Measurements from ENCODE around the gene CD22. TPM values are rescaled to one million over a fixed set of nuclear protein-coding genes. Genes with fewer than 3 reads are reported as not detected.

The CD22 gene
- total and polyA plus RNA-seq, 2 donors (not counting 3 experiments of a cell fraction or from before 2014, with no cell fraction given) = not detected

- no TSS peak for BruUV-seq (replicated peaks)
- H3K4me3 ChIP-seq (replicated peaks in 1 of 3; ENCODE audit: insufficient read depth in 1 of 3, low read depth in 1 of 3, low read length in 3 of 3) = no peak overlapping the region
- POLR2A ChIA-PET = no interaction called here
- H3K27ac ChIP-seq (ENCODE audit: insufficient read depth, low read depth, low read length) = no peak overlapping the region
- dilution Hi-C loops (cut with MboI; ENCODE audit: extremely low pct_ligation_motif_present, low sequenced_read_pairs) = no loop called here
- FAIRE-seq (no peak), DNase-seq (ENCODE audit: low read depth, low spot score) (no peak)
- H3K36me3 ChIP-seq (ENCODE audit: control insufficient read depth in 2 of 2, extremely low read depth in 1 of 2, insufficient read depth in 2 of 2, low read length in 2 of 2) = no peaks in the 10 kb centered on the region
- H3K79me2 ChIP-seq (ENCODE audit: control insufficient read depth, insufficient read depth, low read length) = no peaks in the 10 kb centered on the region
- no peak overlapping the region for H3K9ac ChIP-seq (replicated peaks; ENCODE audit: extremely low read depth, insufficient read depth, low read length)
- no peaks in the 10 kb centered on the region for H3K9me1 ChIP-seq (replicated peaks; ENCODE audit: control insufficient read depth, extremely low read depth, insufficient read depth, low read length)
- H3K9me3 ChIP-seq (replicated peaks; ENCODE audit: control insufficient read depth, insufficient read depth, low read length) = no peaks in the 10 kb centered on the region
- no peak overlapping the region for H3K4me2 ChIP-seq (ENCODE audit: insufficient read depth, low read length)
- CTCF ChIA-PET = no interaction called here
- TF ChIP-seq CTCF (IDR thresholded peaks at IDR 0.05; ENCODE audit: extremely low read depth in 1 of 2, insufficient read depth in 1 of 2, low read depth in 1 of 2, low read length in 2 of 2) (no peak), MYC (IDR thresholded peaks at IDR 0.05; ENCODE audit: low read depth, low read length) (no peak), POLR2AphosphoS5 (IDR thresholded peaks at IDR 0.05; ENCODE audit: insufficient read depth, low read depth, low read length) (no peak)
- intact Hi-C loops (cut with micrococcal nuclease) = no loop called here
- H4K20me1 ChIP-seq (replicated peaks; ENCODE audit: control insufficient read depth, extremely low read depth, insufficient read depth, low read length) = no peaks in the 10 kb centered on the region
- no peaks in the 10 kb centered on the region for H3K4me1 ChIP-seq (ENCODE audit: control insufficient read depth, extremely low read depth, insufficient read depth, low read length)
- H2AFZ ChIP-seq (ENCODE audit: low read depth, low read length) = no peak overlapping the region
- no peaks in the 10 kb centered on the region for H3K27me3 ChIP-seq (ENCODE audit: control insufficient read depth in 2 of 2, insufficient read depth in 2 of 2, low read length in 2 of 2)
Measured at GRCh38 chr19:35293363-35293739, 35.6 kb upstream of the CD22 start.

GRCh38 chr19:35293808-35294207, 35.2 kb upstream of the CD22 start:
- no peaks in the 10 kb centered on the region for H3K36me3 ChIP-seq (ENCODE audit: control insufficient read depth in 2 of 2, extremely low read depth in 1 of 2, insufficient read depth in 2 of 2, low read length in 2 of 2)
- no peaks in the 10 kb centered on the region for H3K79me2 ChIP-seq (ENCODE audit: control insufficient read depth, insufficient read depth, low read length)
- dilution Hi-C loops (cut with MboI; ENCODE audit: extremely low pct_ligation_motif_present, low sequenced_read_pairs) = no loop called here
- H3K4me3 ChIP-seq (replicated peaks in 1 of 3; ENCODE audit: insufficient read depth in 1 of 3, low read depth in 1 of 3, low read length in 3 of 3) = no peak overlapping the region
- intact Hi-C loops (cut with micrococcal nuclease) = no loop called here
- ChIA-PET CTCF (interaction anchor here (1.4 kb wide), 1 partner anchor 19 kb away, joined by 3 read pairs; no protein-coding TSS in a partner anchor), POLR2A (no interaction called here)
- H3K27ac ChIP-seq (ENCODE audit: insufficient read depth, low read depth, low read length) = no peak overlapping the region
- H4K20me1 ChIP-seq (replicated peaks; ENCODE audit: control insufficient read depth, extremely low read depth, insufficient read depth, low read length) = no peaks in the 10 kb centered on the region
- H3K9ac ChIP-seq (replicated peaks; ENCODE audit: extremely low read depth, insufficient read depth, low read length) = no peak overlapping the region
- BruUV-seq (replicated peaks) = no TSS peak
- H3K4me1 ChIP-seq (ENCODE audit: control insufficient read depth, extremely low read depth, insufficient read depth, low read length) = no peaks in the 10 kb centered on the region
- no peak overlapping the region for H3K4me2 ChIP-seq (ENCODE audit: insufficient read depth, low read length)
- FAIRE-seq = no peak
- no peaks in the 10 kb centered on the region for H3K9me1 ChIP-seq (replicated peaks; ENCODE audit: control insufficient read depth, extremely low read depth, insufficient read depth, low read length)
- TF ChIP-seq MYC (IDR thresholded peaks at IDR 0.05; ENCODE audit: low read depth, low read length) (no peak), MAX (IDR thresholded peaks at IDR 0.05; ENCODE audit: insufficient read depth, insufficient read length) (no peak), CTCF (IDR thresholded peaks at IDR 0.05; ENCODE audit: extremely low read depth in 1 of 2, insufficient read depth in 1 of 2, low read depth in 1 of 2, low read length in 2 of 2) (no peak), POLR2A (IDR thresholded peaks at IDR 0.05; ENCODE audit: low read depth, low read length) (no peak), EZH2 (IDR thresholded peaks at IDR 0.05; ENCODE audit: borderline replicate concordance, low read depth, low read length, severe bottlenecking) (no peak), POLR2AphosphoS5 (IDR thresholded peaks at IDR 0.05; ENCODE audit: insufficient read depth, low read depth, low read length) (no peak), JUN (IDR thresholded peaks at IDR 0.05; ENCODE audit: borderline replicate concordance, insufficient read depth, insufficient read length, low read depth) (no peak), GATA2 (IDR thresholded peaks at IDR 0.05; ENCODE audit: insufficient read depth, insufficient read length, low read depth, low read length) (no peak), FOS (IDR thresholded peaks at IDR 0.05; ENCODE audit: borderline replicate concordance, insufficient read depth, low read length) (no peak)
- no peak for DNase-seq (ENCODE audit: low read depth, low spot score)
- H3K27me3 ChIP-seq (ENCODE audit: control insufficient read depth in 2 of 2, insufficient read depth in 2 of 2, low read length in 2 of 2) = no peaks in the 10 kb centered on the region
- no peak overlapping the region for H2AFZ ChIP-seq (ENCODE audit: low read depth, low read length)
- no peaks in the 10 kb centered on the region for H3K9me3 ChIP-seq (replicated peaks; ENCODE audit: control insufficient read depth, insufficient read depth, low read length)
